Retinal pigment epithelial cell (primary cell): ENCODE data around the gene PPP2R5E.

Source experiments
- DNase-seq: peaks from one replicate; pipeline ENCODE4 v3.0.0-alpha.2; 2010; ENCODE audit warnings: low read depth
- H3K4me3 ChIP-seq: 2 replicates; pipeline ENCODE4 v1.5.1; 2011; ENCODE audit warnings: mild to moderate bottlenecking, low read length, control low read depth, moderate library complexity
- TF ChIP-seq, protein P1 (sequence below): conservative IDR thresholded peaks from 2 replicates; pipeline ENCODE4 v1.5.1; 2011; ENCODE audit warnings: low read depth, low read length, control low read depth, inconsistent platforms

The PPP2R5E gene

GRCh38 chr14:63418020-63418419 lies 125.2 kb downstream of the PPP2R5E start:
- DNase-seq, result no peak
- TF ChIP-seq, protein P1, sequence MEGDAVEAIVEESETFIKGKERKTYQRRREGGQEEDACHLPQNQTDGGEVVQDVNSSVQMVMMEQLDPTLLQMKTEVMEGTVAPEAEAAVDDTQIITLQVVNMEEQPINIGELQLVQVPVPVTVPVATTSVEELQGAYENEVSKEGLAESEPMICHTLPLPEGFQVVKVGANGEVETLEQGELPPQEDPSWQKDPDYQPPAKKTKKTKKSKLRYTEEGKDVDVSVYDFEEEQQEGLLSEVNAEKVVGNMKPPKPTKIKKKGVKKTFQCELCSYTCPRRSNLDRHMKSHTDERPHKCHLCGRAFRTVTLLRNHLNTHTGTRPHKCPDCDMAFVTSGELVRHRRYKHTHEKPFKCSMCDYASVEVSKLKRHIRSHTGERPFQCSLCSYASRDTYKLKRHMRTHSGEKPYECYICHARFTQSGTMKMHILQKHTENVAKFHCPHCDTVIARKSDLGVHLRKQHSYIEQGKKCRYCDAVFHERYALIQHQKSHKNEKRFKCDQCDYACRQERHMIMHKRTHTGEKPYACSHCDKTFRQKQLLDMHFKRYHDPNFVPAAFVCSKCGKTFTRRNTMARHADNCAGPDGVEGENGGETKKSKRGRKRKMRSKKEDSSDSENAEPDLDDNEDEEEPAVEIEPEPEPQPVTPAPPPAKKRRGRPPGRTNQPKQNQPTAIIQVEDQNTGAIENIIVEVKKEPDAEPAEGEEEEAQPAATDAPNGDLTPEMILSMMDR, result no peak

DNA sequence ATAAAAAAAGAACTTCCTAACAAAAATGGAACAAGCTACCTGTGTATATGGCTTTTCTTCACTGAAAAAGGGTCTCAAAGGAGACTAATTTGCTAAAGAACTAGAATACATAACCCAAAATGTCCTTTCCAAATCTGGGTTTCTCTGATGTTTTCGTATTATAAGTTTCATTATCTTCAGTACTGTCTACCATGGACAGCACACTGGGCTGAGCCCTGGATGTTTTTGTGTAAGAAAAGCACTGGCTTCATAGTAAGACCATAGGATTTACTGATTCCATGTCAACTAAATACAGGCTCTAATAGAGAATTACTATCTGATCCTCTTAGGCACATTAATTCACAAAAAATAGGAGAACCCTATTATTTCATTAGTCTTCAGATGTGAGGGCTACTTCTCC lies 130.2 kb downstream of the PPP2R5E start:
- TF ChIP-seq, protein P1, result no peak
- H3K4me3 ChIP-seq, result no peak overlapping the region
- no peak for DNase-seq

More at GRCh38 chr14:63418020-63418419, 125.2 kb downstream of the PPP2R5E start:
- no peak overlapping the region for H3K4me3 ChIP-seq

GRCh38 chr14:63406333-63406732 lies 136.8 kb downstream of the PPP2R5E start:
- TF ChIP-seq, protein P1, result no peak
- DNase-seq, result no peak
- H3K4me3 ChIP-seq, result no peak overlapping the region

- TF ChIP-seq, protein P1, result no peak
- no peak for DNase-seq
These were observed 137.5 kb downstream of the PPP2R5E start for GRCh38 chr14:63405715-63406114.

GRCh38 chr14:63404906-63405305 lies 138.3 kb downstream of the PPP2R5E start:
- DNase-seq, result no peak
- no peak overlapping the region for H3K4me3 ChIP-seq

More at GRCh38 chr14:63405715-63406114, 137.5 kb downstream of the PPP2R5E start:
- H3K4me3 ChIP-seq, result no peak overlapping the region

GRCh38 chr14:63401646-63402045 lies 141.5 kb downstream of the PPP2R5E start:
- no peak for DNase-seq
- TF ChIP-seq, protein P1, result no peak
- H3K4me3 ChIP-seq, result no peak overlapping the region

More at GRCh38 chr14:63404906-63405305, 138.3 kb downstream of the PPP2R5E start:
- TF ChIP-seq, protein P1, result no peak

GRCh38 chr14:63398952-63399351 lies 144.2 kb downstream of the PPP2R5E start:
- no peak overlapping the region for H3K4me3 ChIP-seq
- no peak for DNase-seq
- TF ChIP-seq, protein P1, result no peak
